Metanephros (tissue), 2 donors: ENCODE data around the gene PTEN. TPM values are rescaled to one million over a fixed set of nuclear protein-coding genes. Genes with fewer than 3 reads are reported as not detected.

Source experiments
- small RNA-seq: library from RNA; depleted of rRNA; stranded (forward); fragments of <200 nt; gene quantifications from one replicate; pipeline ENCODE3, GENCODE V24; 2014; ENCODE audit warnings: low replicate concordance
- total RNA-seq: library from RNA; depleted of rRNA; stranded (reverse); fragments of >200 nt; gene quantifications from one replicate; pipeline ENCODE4 v1.2.3, GENCODE V29; 2014

Gene PTEN
- 98.8 TPM for total RNA-seq

DNA sequence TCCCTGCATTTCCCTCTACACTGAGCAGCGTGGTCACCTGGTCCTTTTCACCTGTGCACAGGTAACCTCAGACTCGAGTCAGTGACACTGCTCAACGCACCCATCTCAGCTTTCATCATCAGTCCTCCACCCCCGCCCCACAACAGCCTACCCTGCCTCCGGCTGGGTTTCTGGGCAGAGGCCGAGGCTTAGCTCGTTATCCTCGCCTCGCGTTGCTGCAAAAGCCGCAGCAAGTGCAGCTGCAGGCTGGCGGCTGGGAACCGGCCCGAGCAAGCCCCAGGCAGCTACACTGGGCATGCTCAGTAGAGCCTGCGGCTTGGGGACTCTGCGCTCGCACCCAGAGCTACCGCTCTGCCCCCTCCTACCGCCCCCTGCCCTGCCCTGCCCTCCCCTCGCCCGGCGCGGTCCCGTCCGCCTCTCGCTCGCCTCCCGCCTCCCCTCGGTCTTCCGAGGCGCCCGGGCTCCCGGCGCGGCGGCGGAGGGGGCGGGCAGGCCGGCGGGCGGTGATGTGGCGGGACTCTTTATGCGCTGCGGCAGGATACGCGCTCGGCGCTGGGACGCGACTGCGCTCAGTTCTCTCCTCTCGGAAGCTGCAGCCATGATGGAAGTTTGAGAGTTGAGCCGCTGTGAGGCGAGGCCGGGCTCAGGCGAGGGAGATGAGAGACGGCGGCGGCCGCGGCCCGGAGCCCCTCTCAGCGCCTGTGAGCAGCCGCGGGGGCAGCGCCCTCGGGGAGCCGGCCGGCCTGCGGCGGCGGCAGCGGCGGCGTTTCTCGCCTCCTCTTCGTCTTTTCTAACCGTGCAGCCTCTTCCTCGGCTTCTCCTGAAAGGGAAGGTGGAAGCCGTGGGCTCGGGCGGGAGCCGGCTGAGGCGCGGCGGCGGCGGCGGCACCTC lies at the start of gene PTEN, which contains the start of gene KLLN:
Gene PTEN (plus strand): TSS at position 573 of the 891 bp plus-strand sequence. CDS start 845 bp downstream, outside the sequence.
Gene KLLN (minus strand): TSS at position 481 of the 891 bp plus-strand sequence. CDS start 1,046 bp downstream, outside the sequence.

GRCh38 chr10:87817609-87818504 lies 45.6 kb upstream of the PTEN start, which contains the start of gene ATAD1:
Gene ATAD1, minus strand, starts transcription at chr10:87818226. Its CDS starts 3,627 bp downstream, at chr10:87814599.

Small RNA genes within 50 kb of the gene (small RNA-seq; reads per million reads assigned to genes)
- gene RF00284: not detected
- gene RN7SL78P: not detected

Other genes starting within 250 kb of the PTEN start
- gene PAPSS2, start 203.7 kb upstream of the PTEN start, total RNA-seq: 27.6 TPM
- 33.1 TPM for gene ATAD1, start 45.4 kb upstream of the PTEN start, total RNA-seq
- gene KLLN, start 92 bp upstream of the PTEN start, total RNA-seq: 0.99 TPM